ENCODE measurements around the gene CD86.

DNA sequence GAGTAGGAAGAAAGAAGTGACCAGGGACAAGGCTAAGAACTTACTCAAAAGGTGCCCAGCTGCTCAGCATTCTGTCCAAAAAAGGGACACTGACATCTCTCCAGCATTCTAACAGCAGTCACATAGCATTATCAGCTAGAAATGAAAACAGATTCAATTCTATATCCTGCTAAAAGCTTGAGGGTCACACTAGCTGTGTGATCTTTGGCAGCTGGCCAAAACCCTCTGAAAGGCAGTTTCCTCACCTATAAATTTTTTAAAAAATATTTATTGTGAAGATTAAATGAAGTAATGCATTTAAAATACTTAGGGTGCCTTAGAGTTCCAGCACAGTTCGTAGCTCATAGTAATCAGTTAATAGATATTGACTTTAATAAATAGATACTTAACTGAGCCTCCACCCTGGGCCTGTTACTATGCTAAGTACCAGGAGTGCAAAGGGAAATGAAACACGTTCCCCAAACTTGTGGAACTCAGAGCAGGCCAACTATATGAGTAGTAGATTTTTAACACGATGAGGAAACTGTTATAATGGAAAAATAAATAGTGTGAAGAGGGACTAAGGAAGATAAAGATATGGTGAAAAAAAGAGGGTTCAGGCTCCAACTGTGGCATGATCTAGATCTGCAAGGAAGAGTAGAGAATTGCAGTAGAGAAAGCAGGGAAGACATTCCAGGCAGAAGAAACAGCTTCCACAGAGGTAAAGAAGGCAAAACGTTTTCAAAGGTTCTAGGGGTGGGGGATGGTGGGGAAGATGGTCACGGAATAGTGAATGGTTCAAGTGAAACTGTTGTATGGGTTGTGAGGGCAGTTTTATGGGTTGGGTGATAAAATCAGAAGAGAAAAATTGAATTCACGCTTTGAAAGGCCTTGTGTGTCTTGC is 11.4 kb downstream of the CD86 start:
- no peak for TF ChIP-seq POLR2AphosphoS5 (IDR thresholded peaks at IDR 0.05; ENCODE audit: low read depth, low read length)
- TF ChIP-seq, protein P1, sequence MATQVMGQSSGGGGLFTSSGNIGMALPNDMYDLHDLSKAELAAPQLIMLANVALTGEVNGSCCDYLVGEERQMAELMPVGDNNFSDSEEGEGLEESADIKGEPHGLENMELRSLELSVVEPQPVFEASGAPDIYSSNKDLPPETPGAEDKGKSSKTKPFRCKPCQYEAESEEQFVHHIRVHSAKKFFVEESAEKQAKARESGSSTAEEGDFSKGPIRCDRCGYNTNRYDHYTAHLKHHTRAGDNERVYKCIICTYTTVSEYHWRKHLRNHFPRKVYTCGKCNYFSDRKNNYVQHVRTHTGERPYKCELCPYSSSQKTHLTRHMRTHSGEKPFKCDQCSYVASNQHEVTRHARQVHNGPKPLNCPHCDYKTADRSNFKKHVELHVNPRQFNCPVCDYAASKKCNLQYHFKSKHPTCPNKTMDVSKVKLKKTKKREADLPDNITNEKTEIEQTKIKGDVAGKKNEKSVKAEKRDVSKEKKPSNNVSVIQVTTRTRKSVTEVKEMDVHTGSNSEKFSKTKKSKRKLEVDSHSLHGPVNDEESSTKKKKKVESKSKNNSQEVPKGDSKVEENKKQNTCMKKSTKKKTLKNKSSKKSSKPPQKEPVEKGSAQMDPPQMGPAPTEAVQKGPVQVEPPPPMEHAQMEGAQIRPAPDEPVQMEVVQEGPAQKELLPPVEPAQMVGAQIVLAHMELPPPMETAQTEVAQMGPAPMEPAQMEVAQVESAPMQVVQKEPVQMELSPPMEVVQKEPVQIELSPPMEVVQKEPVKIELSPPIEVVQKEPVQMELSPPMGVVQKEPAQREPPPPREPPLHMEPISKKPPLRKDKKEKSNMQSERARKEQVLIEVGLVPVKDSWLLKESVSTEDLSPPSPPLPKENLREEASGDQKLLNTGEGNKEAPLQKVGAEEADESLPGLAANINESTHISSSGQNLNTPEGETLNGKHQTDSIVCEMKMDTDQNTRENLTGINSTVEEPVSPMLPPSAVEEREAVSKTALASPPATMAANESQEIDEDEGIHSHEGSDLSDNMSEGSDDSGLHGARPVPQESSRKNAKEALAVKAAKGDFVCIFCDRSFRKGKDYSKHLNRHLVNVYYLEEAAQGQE (IDR thresholded peaks at IDR 0.05; ENCODE audit: insufficient read depth in 1 of 2, low read depth in 2 of 2, low read length in 2 of 2) = no peak
- no peak for TF ChIP-seq TAF1 (IDR thresholded peaks at IDR 0.05; ENCODE audit: borderline replicate concordance, insufficient read depth, low read length)
- no peak for TF ChIP-seq SIN3A (IDR thresholded peaks at IDR 0.05; ENCODE audit: borderline replicate concordance, insufficient read depth, low read length)
- no peak for TF ChIP-seq FOXP2 (optimal IDR thresholded peaks at IDR 0.05; ENCODE audit: borderline replicate concordance, extremely low read depth, extremely low read length, insufficient read depth)
